Measurements from ENCODE around the gene TRIM40. TPM values are rescaled to one million over a fixed set of nuclear protein-coding genes. Genes with fewer than 3 reads are reported as not detected.

TRIM40 gene
- total RNA-seq, 1 donor from 2014 or later = not detected

DNA sequence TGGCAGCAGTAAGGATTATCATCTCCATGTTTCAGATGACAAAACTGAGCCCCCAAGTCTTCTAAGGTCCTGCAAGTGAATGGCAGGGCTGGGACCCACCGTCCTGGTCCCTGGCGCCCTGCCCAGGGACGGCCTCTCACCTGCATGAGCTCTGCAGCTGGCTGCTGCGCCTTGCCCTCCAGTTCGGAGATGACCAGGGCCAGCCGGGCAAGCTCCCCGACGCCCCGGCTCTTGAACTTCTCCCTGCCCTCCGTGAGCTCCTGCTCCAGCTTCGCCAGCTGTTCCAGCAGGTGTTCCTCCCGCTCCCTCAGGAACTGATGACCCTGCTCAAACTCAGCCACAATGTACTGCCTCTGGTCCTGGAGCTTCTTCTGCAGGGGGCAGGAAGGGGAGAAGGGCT lies 60.4 kb downstream of the TRIM40 start:
- H3K36me3 ChIP-seq (ENCODE audit: insufficient read depth, low read length) = peaks cover 21% of the 10 kb centered on the region

More for the DNA sequence above, 60.4 kb downstream of the TRIM40 start:
- H3K9me3 ChIP-seq (ENCODE audit: insufficient read depth, low read depth, low read length) = no peaks in the 10 kb centered on the region
- H3K4me3 ChIP-seq (ENCODE audit: insufficient read depth, low read depth, low read length) = no peak overlapping the region
- H3K27ac ChIP-seq (ENCODE audit: low read depth, low read length) = no peak overlapping the region
- no peak overlapping the region for H3K4me2 ChIP-seq (ENCODE audit: low read length)
- H2AFZ ChIP-seq (ENCODE audit: low read depth, low read length) = no peak overlapping the region
- H3K79me2 ChIP-seq (ENCODE audit: insufficient read depth, low read length) = peaks cover 10% of the 10 kb centered on the region
- H3K36me3 Mint-ChIP-seq (ENCODE audit: low read depth, unreplicated experiment) = peaks cover 36% of the 10 kb centered on the region
- H3K27me3 ChIP-seq (ENCODE audit: insufficient read depth, low read length) = no peaks in the 10 kb centered on the region
- H3K4me3 Mint-ChIP-seq (ENCODE audit: unreplicated experiment) = no peak overlapping the region
- TF ChIP-seq, protein P1, sequence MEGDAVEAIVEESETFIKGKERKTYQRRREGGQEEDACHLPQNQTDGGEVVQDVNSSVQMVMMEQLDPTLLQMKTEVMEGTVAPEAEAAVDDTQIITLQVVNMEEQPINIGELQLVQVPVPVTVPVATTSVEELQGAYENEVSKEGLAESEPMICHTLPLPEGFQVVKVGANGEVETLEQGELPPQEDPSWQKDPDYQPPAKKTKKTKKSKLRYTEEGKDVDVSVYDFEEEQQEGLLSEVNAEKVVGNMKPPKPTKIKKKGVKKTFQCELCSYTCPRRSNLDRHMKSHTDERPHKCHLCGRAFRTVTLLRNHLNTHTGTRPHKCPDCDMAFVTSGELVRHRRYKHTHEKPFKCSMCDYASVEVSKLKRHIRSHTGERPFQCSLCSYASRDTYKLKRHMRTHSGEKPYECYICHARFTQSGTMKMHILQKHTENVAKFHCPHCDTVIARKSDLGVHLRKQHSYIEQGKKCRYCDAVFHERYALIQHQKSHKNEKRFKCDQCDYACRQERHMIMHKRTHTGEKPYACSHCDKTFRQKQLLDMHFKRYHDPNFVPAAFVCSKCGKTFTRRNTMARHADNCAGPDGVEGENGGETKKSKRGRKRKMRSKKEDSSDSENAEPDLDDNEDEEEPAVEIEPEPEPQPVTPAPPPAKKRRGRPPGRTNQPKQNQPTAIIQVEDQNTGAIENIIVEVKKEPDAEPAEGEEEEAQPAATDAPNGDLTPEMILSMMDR (IDR thresholded peaks at IDR 0.05; ENCODE audit: insufficient read depth, low read depth, low read length) = no peak
- no peak for TF ChIP-seq EZH2 (IDR thresholded peaks at IDR 0.05; ENCODE audit: insufficient read depth, low read length)
- H3K27ac Mint-ChIP-seq (ENCODE audit: unreplicated experiment) = no peak overlapping the region
- H3K9me3 Mint-ChIP-seq (ENCODE audit: unreplicated experiment) = no peaks in the 10 kb centered on the region
- no peaks in the 10 kb centered on the region for H3K4me1 ChIP-seq (ENCODE audit: insufficient read depth, low read length)
- H4K20me1 ChIP-seq (ENCODE audit: insufficient read depth, low read length) = peaks cover 44% of the 10 kb centered on the region
- FAIRE-seq (no peak), DNase-seq (ENCODE audit: low read depth) (no peak)
- H3K4me1 Mint-ChIP-seq (ENCODE audit: low read depth, unreplicated experiment) = peaks cover 18% of the 10 kb centered on the region
- H3K27me3 Mint-ChIP-seq (ENCODE audit: low read depth, unreplicated experiment) = no peaks in the 10 kb centered on the region
- H3K9ac ChIP-seq (ENCODE audit: low read length) = no peak overlapping the region

Other genes with a start within 250 kb of the TRIM40 start
- gene HLA-A, start 193.6 kb upstream of the TRIM40 start, total RNA-seq = 327 and 501 TPM in 2 replicates
- 16.8 and 21.0 TPM in 2 replicates for gene POLR1H, start 74.9 kb upstream of the TRIM40 start, total RNA-seq
- gene PPP1R11, start 68.9 kb upstream of the TRIM40 start, total RNA-seq = 37.8 and 40.8 TPM in 2 replicates
- gene RNF39, start 60.4 kb upstream of the TRIM40 start, total RNA-seq = not detected in 2 replicates
- not detected in 2 replicates for gene TRIM31, start 23.1 kb upstream of the TRIM40 start, total RNA-seq
- not detected in 2 replicates for gene TRIM10, start 25.1 kb downstream of the TRIM40 start, total RNA-seq
- gene TRIM15, start 27.4 kb downstream of the TRIM40 start, total RNA-seq = not detected in 2 replicates
- 51.7 and 52.8 TPM in 2 replicates for gene TRIM26, start 77.3 kb downstream of the TRIM40 start, total RNA-seq
- 18.3 and 20.7 TPM in 2 replicates for gene TRIM39, start 190.8 kb downstream of the TRIM40 start, total RNA-seq
- gene RPP21, start 209.0 kb downstream of the TRIM40 start, total RNA-seq = 33.5 and 41.8 TPM in 2 replicates

Data from astrocyte (in vitro differentiated cells and primary cell).